H9 (cell line): Measurements from ENCODE around the gene ZNF428. TPM values are rescaled to one million over a fixed set of nuclear protein-coding genes. Genes with fewer than 3 reads are reported as not detected.

Experiments
- DNase-seq: peaks from one replicate; pipeline ENCODE4 v3.0.0-alpha.2; 2017
- H2AFZ ChIP-seq: one replicate; pipeline ENCODE4 v1.6.1; 2013; ENCODE audit warnings: mild to moderate bottlenecking, low read length, control low read depth, moderate library complexity
- H2AK5ac ChIP-seq: 2 replicates; pipeline ENCODE4 v1.6.1; 2013; ENCODE audit warnings: low read length, control low read depth, mixed read lengths; ENCODE audit not compliant: insufficient read length
- H2BK120ac ChIP-seq: one replicate; pipeline ENCODE4 v1.6.1; 2013; ENCODE audit warnings: low read depth, mild to moderate bottlenecking, low read length, control low read depth, inconsistent platforms; ENCODE audit not compliant: poor library complexity, severe bottlenecking
- H2BK12ac ChIP-seq: 2 replicates; pipeline ENCODE4 v1.6.1; 2013; ENCODE audit warnings: low read length, control low read depth, mixed read lengths, low read depth; ENCODE audit not compliant: insufficient read length
- H2BK15ac ChIP-seq: 2 replicates; pipeline ENCODE4 v1.6.1; 2013; ENCODE audit warnings: low read depth, low read length, control low read depth
- H2BK20ac ChIP-seq: one replicate; pipeline ENCODE4 v1.6.1; 2013; ENCODE audit warnings: low read depth, mild to moderate bottlenecking, low read length, control low read depth, inconsistent platforms; ENCODE audit not compliant: poor library complexity, severe bottlenecking
- H2BK5ac ChIP-seq: 2 replicates; pipeline ENCODE4 v1.6.1; 2013; ENCODE audit warnings: low read length, control low read depth, mixed read lengths; ENCODE audit not compliant: insufficient read length
- H3K14ac ChIP-seq: 2 replicates; pipeline ENCODE4 v1.6.1; 2013; ENCODE audit warnings: low read length, control low read depth; ENCODE audit not compliant: insufficient read depth
- H3K18ac ChIP-seq: 2 replicates; pipeline ENCODE4 v1.6.1; 2013; ENCODE audit warnings: low read depth, mild to moderate bottlenecking, mixed read lengths, low read length, control low read depth; ENCODE audit not compliant: insufficient read length
- H3K23ac ChIP-seq: 2 replicates; pipeline ENCODE4 v1.6.1; 2013; ENCODE audit warnings: low read length, control low read depth, mixed read lengths, low read depth; ENCODE audit not compliant: insufficient read length
- H3K23me2 ChIP-seq: 2 replicates; pipeline ENCODE4 v1.6.1; 2013; ENCODE audit warnings: low read depth, mild to moderate bottlenecking, mixed read lengths, low read length, control low read depth; ENCODE audit not compliant: insufficient read length, poor library complexity, severe bottlenecking
- H3K27ac ChIP-seq: 2 replicates; pipeline ENCODE4 v1.5.1; 2013; ENCODE audit warnings: low read length, control low read depth, mixed read lengths, low read depth; ENCODE audit not compliant: insufficient read length
- H3K27me3 ChIP-seq: 2 replicates; pipeline ENCODE4 v1.6.1; 2013; ENCODE audit warnings: low read length, control low read depth, inconsistent platforms; ENCODE audit not compliant: insufficient read depth
- H3K4ac ChIP-seq: 2 replicates; pipeline ENCODE4 v1.6.1; 2013; ENCODE audit warnings: low read depth, mild to moderate bottlenecking, control low read depth, inconsistent platforms, low read length, moderate library complexity
- H3K4me1 ChIP-seq: 2 replicates; pipeline ENCODE4 v1.6.1; 2013; ENCODE audit warnings: low read length, control low read depth, inconsistent platforms; ENCODE audit not compliant: insufficient read depth
- H3K4me2 ChIP-seq: 2 replicates; pipeline ENCODE4 v1.6.1; 2013; ENCODE audit warnings: low read length, control low read depth, mixed read lengths; ENCODE audit not compliant: insufficient read length, insufficient read depth
- H3K56ac ChIP-seq: 2 replicates; pipeline ENCODE4 v1.6.1; 2013; ENCODE audit warnings: low read depth, mild to moderate bottlenecking, mixed read lengths, low read length, control low read depth; ENCODE audit not compliant: insufficient read length
- H3K79me1 ChIP-seq: 2 replicates; pipeline ENCODE4 v1.6.1; 2013; ENCODE audit warnings: low read depth, mild to moderate bottlenecking, moderate library complexity, low read length, control low read depth, inconsistent platforms; ENCODE audit not compliant: insufficient read depth, poor library complexity, severe bottlenecking
- H3K79me2 ChIP-seq: 2 replicates; pipeline ENCODE4 v1.6.1; 2013; ENCODE audit warnings: low read length, control low read depth, inconsistent platforms; ENCODE audit not compliant: insufficient read depth
- H3K9ac ChIP-seq: 2 replicates; pipeline ENCODE4 v1.6.1; 2013; ENCODE audit warnings: low read length, control low read depth, mixed read lengths; ENCODE audit not compliant: insufficient read length; ENCODE audit errors: extremely low read depth
- H3K9me3 ChIP-seq: one replicate; pipeline ENCODE4 v1.6.1; 2013; ENCODE audit warnings: low read depth, low read length, inconsistent platforms; ENCODE audit not compliant: control insufficient read depth
- H3T11ph ChIP-seq: one replicate; pipeline ENCODE4 v1.6.1; 2013; ENCODE audit warnings: mild to moderate bottlenecking, low read length, control low read depth, inconsistent platforms
- H4K20me1 ChIP-seq: one replicate; pipeline ENCODE4 v1.6.1; 2013; ENCODE audit not compliant: control insufficient read depth, insufficient read length, insufficient read depth
- H4K5ac ChIP-seq: 2 replicates; pipeline ENCODE4 v1.6.1; 2013; ENCODE audit warnings: low read depth, mild to moderate bottlenecking, mixed read lengths, low read length, control low read depth; ENCODE audit not compliant: insufficient read length
- H4K8ac ChIP-seq: replicated peaks from 2 replicates; pipeline ENCODE4 v1.6.1; 2013; ENCODE audit warnings: low read length, control low read depth, mixed read lengths, low read depth; ENCODE audit not compliant: insufficient read length
- H4K91ac ChIP-seq: 2 replicates; pipeline ENCODE4 v1.6.1; 2013; ENCODE audit warnings: low read depth, mild to moderate bottlenecking, moderate library complexity, mixed read lengths, low read length, control low read depth; ENCODE audit not compliant: insufficient read length
- H3K27ac Mint-ChIP-seq, 3 experiments: 2 replicates in 2 of 3; 3 replicates in 1 of 3; pipeline ENCODE4 v1.8.0; 2020 to 2021; ENCODE audit warnings: mixed read lengths in 3 of 3, mild to moderate bottlenecking in 1 of 3, moderate library complexity in 1 of 3
- H3K27me3 Mint-ChIP-seq: 2 replicates; pipeline ENCODE4 v1.8.0; 2021; ENCODE audit warnings: low read depth, mild to moderate bottlenecking, moderate library complexity, mixed read lengths
- H3K36me3 Mint-ChIP-seq, 3 experiments: 2 replicates in 2 of 3; 3 replicates in 1 of 3; pipeline ENCODE4 v1.8.0; 2020 to 2021; ENCODE audit warnings: low read depth in 3 of 3, mixed read lengths in 3 of 3; ENCODE audit not compliant: insufficient read depth in 1 of 3
- H3K4me1 Mint-ChIP-seq, 2 experiments: 2 replicates each; pipeline ENCODE4 v1.8.0; 2020; ENCODE audit warnings: mixed read lengths in 2 of 2
- H3K4me3 Mint-ChIP-seq, 2 experiments: 2 replicates in 1 of 2; 3 replicates in 1 of 2; pipeline ENCODE4 v1.8.0; 2020 to 2021; ENCODE audit warnings: mild to moderate bottlenecking in 2 of 2, mixed read lengths in 2 of 2, moderate library complexity in 1 of 2
- H3K9me3 Mint-ChIP-seq, 2 experiments: 2 replicates in 1 of 2; 3 replicates in 1 of 2; pipeline ENCODE4 v1.8.0; 2020; ENCODE audit warnings: mild to moderate bottlenecking in 2 of 2, mixed read lengths in 2 of 2, moderate library complexity in 1 of 2
- CTCF ChIP-seq: fragments of 200-600 bp; sonication (generic); conservative IDR thresholded peaks from 3 replicates; pipeline ENCODE4 v1.8.0; 2021; ENCODE audit warnings: antibody characterized with exemption, mild to moderate bottlenecking
- WGBS: extraction: QIAGEN DNeasy Blood & Tissue Kit; methylation state at CpG from one replicate; pipeline ENCODE4 v1.1.7; 2013; ENCODE audit warnings: missing lambda C conversion rate, low lambda C conversion rate, mixed read lengths; ENCODE audit not compliant: insufficient read length; ENCODE audit errors: extremely low coverage; 5-methylcytosine and 5-hydroxymethylcytosine counted together
- total RNA-seq: library from RNA; stranded (reverse); gene quantifications from 2 replicates; pipeline ENCODE4 v1.2.1, GENCODE V29; 2021

The ZNF428 gene
- total RNA-seq, 1 experiment from 2014 or later, result 30.3 TPM

- Histone ChIP-seq H2BK15ac (no peak overlapping the region), H3K18ac (no peak overlapping the region), H3K14ac (no peak overlapping the region), H2BK12ac (no peak overlapping the region), H2BK5ac (no peak overlapping the region), H3K9ac (no peak overlapping the region), H3K23me2 (no peaks in the 10 kb centered on the region), H3K23ac (no peak overlapping the region), H3K56ac (no peak overlapping the region), H3K4ac (no peak overlapping the region), H3K27me3 (no peaks in the 10 kb centered on the region), H3K79me2 (no peaks in the 10 kb centered on the region), H3K27ac (no peak overlapping the region), H4K91ac (no peak overlapping the region), H3K4me2 (no peak overlapping the region), H2BK120ac (no peak overlapping the region), H2AK5ac (no peak overlapping the region), H3K9me3 (no peaks in the 10 kb centered on the region), H3T11ph (no peak overlapping the region), H2BK20ac (no peak overlapping the region), H4K20me1 (no peaks in the 10 kb centered on the region), H2AFZ (no peak overlapping the region), H4K8ac (no peak overlapping the region), H4K5ac (no peak overlapping the region), H3K4me1 (no peaks in the 10 kb centered on the region), H3K79me1 (no peaks in the 10 kb centered on the region)
- DNase-seq, result no peak
- Mint-ChIP-seq H3K4me1 (peaks cover 7 to 8% of the 10 kb centered on the region in 2 experiments), H3K27ac (peak overlapping the region in 2 of 3 experiments; percentile 18 to 87; a peak in 3 of 7 replicates), H3K27me3 (no peaks in the 10 kb centered on the region; the same call in 1 of the 2 replicates), H3K4me3 (no peak overlapping the region), H3K36me3 (peaks cover 33 to 46% (median 42%) of the 10 kb centered on the region in 3 experiments), H3K9me3 (peaks cover 3% of the 10 kb centered on the region in 2 experiments; a peak in 4 of 5 replicates)
- no peak for TF ChIP-seq CTCF
- no CpG with 5 or more reads among the region's 7 CpGs for WGBS
Observed at GRCh38 chr19:43609872-43610271, 9.6 kb downstream of the ZNF428 start.
